ENCODE results near the gene SLC25A43. TPM values are rescaled to one million over a fixed set of nuclear protein-coding genes. Genes with fewer than 3 reads are reported as not detected.
A peak's percentile ranks its signal among the peaks of the same experiment; 100 is the strongest.

The SLC25A43 gene
- total and polyA plus RNA-seq, 2 of the 8 experiments (the other 6 are each of a cell fraction or from before 2014, with no cell fraction given), result 3.1 to 5.8 TPM

- Histone ChIP-seq H2BK5ac (ENCODE audit: low read depth, low read length) (no peak overlapping the region), H4K20me1 (replicated peaks in 1 of 2; ENCODE audit: control insufficient read depth in 1 of 2, insufficient read depth in 2 of 2, low read length in 2 of 2) (peaks cover 2 to 7% of the 10 kb centered on the region in 2 experiments), H4K91ac (replicated peaks; ENCODE audit: insufficient read length, low read length) (no peak overlapping the region), H2BK120ac (replicated peaks; ENCODE audit: low read depth, low read length) (no peak overlapping the region), H2AFZ (ENCODE audit: low read length) (no peak overlapping the region), H2BK15ac (ENCODE audit: low read length) (no peak overlapping the region), H3K23me2 (ENCODE audit: low read depth, low read length) (no peaks in the 10 kb centered on the region; the same call in 1 of the 2 replicates), H2AK5ac (ENCODE audit: low read depth, low read length) (no peak overlapping the region), H3K4me1 (replicated peaks in 1 of 4; ENCODE audit: control insufficient read depth in 3 of 4, insufficient read depth in 4 of 4, low read length in 3 of 4) (peaks cover 0 to 12% (median 0%) of the 10 kb centered on the region in 4 experiments; a peak in 2 of 7 replicates), H3K36me3 (ENCODE audit: control insufficient read depth in 2 of 4, insufficient read depth in 4 of 4, low read length in 3 of 4) (peaks cover 0 to 19% (median 12%) of the 10 kb centered on the region in 4 experiments; a peak in 6 of 8 replicates), H4K5ac (ENCODE audit: insufficient read length, low read depth, low read length) (no peak overlapping the region), H3K23ac (ENCODE audit: insufficient read length) (no peak overlapping the region), H2BK12ac (ENCODE audit: low read depth, low read length) (no peak overlapping the region), H3K9me3 (ENCODE audit: insufficient read depth in 2 of 2, low read depth in 1 of 2, low read length in 1 of 2) (no peaks in the 10 kb centered on the region), H3K27ac (ENCODE audit: low read depth, low read length) (no peak overlapping the region), H3K4me2 (ENCODE audit: insufficient read depth in 1 of 2, low read depth in 2 of 2, low read length in 2 of 2) (peak overlapping the region; percentile 63 to 71), H3K4me3 (ENCODE audit: extremely low read depth in 1 of 4, insufficient read depth in 2 of 4, low read depth in 3 of 4, low read length in 4 of 4) (peak overlapping the region in 2 of 4 experiments; percentile 37 to 95; a peak in 2 of 8 replicates), H3K79me1 (ENCODE audit: low read depth, low read length) (no peaks in the 10 kb centered on the region), H3K79me2 (ENCODE audit: control insufficient read depth in 1 of 2, insufficient read depth in 2 of 2, low read length in 2 of 2) (peaks cover 0 to 6% of the 10 kb centered on the region in 2 experiments; a peak in 2 of 4 replicates), H3K56ac (replicated peaks; ENCODE audit: insufficient read length, low read depth, low read length) (no peak overlapping the region), H3K4ac (replicated peaks; ENCODE audit: insufficient read length, low read depth, low read length) (no peak overlapping the region), H3K18ac (ENCODE audit: extremely low read depth, low read length) (no peak overlapping the region), H3K9ac (replicated peaks in 1 of 4; ENCODE audit: extremely low read depth in 1 of 4, low read depth in 3 of 4, low read length in 3 of 4) (no peak overlapping the region), H3K27me3 (replicated peaks in 1 of 4; ENCODE audit: control insufficient read depth in 3 of 4, extremely low read depth in 1 of 4, insufficient read depth in 3 of 4, low read length in 3 of 4) (no peaks in the 10 kb centered on the region), H3K14ac (ENCODE audit: insufficient read length) (no peak overlapping the region), H2BK20ac (ENCODE audit: low read length) (no peak overlapping the region), H4K8ac (ENCODE audit: extremely low read depth, insufficient read depth, low read length) (no peak overlapping the region)
- WGBS, 2 experiments (ENCODE audit: extremely low coverage in 1 of 2, insufficient coverage in 1 of 2, insufficient read length in 1 of 2, insufficient replicate concordance in 2 of 2, low coverage in 1 of 2, low lambda C conversion rate in 2 of 2, missing lambda C conversion rate in 1 of 2), result 86% methylated on average over 6 of the region's 6 CpGs; no CpG with 5 or more reads in 1 of the 2 experiments
- no peak for TF ChIP-seq NRF1 (IDR thresholded peaks at IDR 0.05; ENCODE audit: low read depth, low read length)
- ChIA-PET POLR2A (ENCODE audit: partially characterized antibody) (no interaction called here), CTCF (ENCODE audit: partially characterized antibody) (interaction anchor here (1.4 kb wide), 1 partner anchor 22 kb away, joined by 5 read pairs; no protein-coding TSS in a partner anchor)
- DNase-seq (ENCODE audit: low read depth in 1 of 2, low spot score in 2 of 2) (no peak), FAIRE-seq (no peak)
Observed at GRCh38 chrX:119467433-119467832, 68.3 kb downstream of the SLC25A43 start.
